Upper lobe of left lung (tissue), 4 donors: Measurements from ENCODE around the gene SLC35B2.

Experiments used
- CTCF ChIP-seq, 6 experiments: fragments of 450-650 bp in 4 of 6; fragments of 200-600 bp in 2 of 6; sonication (generic) in 2 of 6; IDR thresholded peaks; one replicate each; pipeline ENCODE4 v1.5.1; 2016 to 2019; ENCODE audit warnings: antibody characterized with exemption in 6 of 6
- EP300 ChIP-seq, 4 donors: sonication (generic); formaldehyde crosslinking; IDR thresholded peaks; one replicate each; pipeline ENCODE4 v1.5.1; 2017; ENCODE audit warnings: antibody characterized with exemption in 4 of 4, control low read depth in 2 of 4
- POLR2AphosphoS5 ChIP-seq, 2 donors: sonication (generic); formaldehyde crosslinking; IDR thresholded peaks; one replicate each; pipeline ENCODE4 v1.5.1; 2017; ENCODE audit warnings: antibody characterized with exemption in 2 of 2

GRCh38 chr6:44207966-44208365, 49.4 kb downstream of the SLC35B2 start:
- TF ChIP-seq EP300 (IDR thresholded peaks at IDR 0.05) (no peak), POLR2AphosphoS5 (IDR thresholded peaks at IDR 0.05) (no peak), CTCF (IDR thresholded peaks at IDR 0.05) (no peak)
